BLaER1 treated with 17β-estradiol and CSF1 and Interleukin-3, amounts not matched to agents 10 nM and 100 nM (cell line): ENCODE results near the gene MCL1.
"Not testable (repeated sequence)": the region's sequence is repeated elsewhere in the genome, so short reads cannot be mapped to it uniquely, and the experiment has no call there.

Experiments
- H3K27ac ChIP-seq, 11 experiments: shearing (Covaris generic); formaldehyde crosslinking; 2 replicates each; pipeline ENCODE4 v1.8.1; 2022
- H3K27me3 ChIP-seq, 11 experiments: shearing (Covaris generic); formaldehyde crosslinking; 2 replicates each; pipeline ENCODE4 v1.8.1; 2022
- H3K36me3 ChIP-seq, 11 experiments: shearing (Covaris generic); formaldehyde crosslinking; 2 replicates each; pipeline ENCODE4 v1.8.1; 2022
- H3K4me1 ChIP-seq, 10 experiments: shearing (Covaris generic); formaldehyde crosslinking; 2 replicates each; pipeline ENCODE4 v1.8.1; 2022
- H3K4me2 ChIP-seq, 11 experiments: shearing (Covaris generic); formaldehyde crosslinking; 2 replicates each; pipeline ENCODE4 v1.8.1; 2022
- H3K4me3 ChIP-seq, 10 experiments: shearing (Covaris generic); formaldehyde crosslinking; 2 replicates each; pipeline ENCODE4 v1.8.1; 2022
- H3K9ac ChIP-seq, 11 experiments: shearing (Covaris generic); formaldehyde crosslinking; 2 replicates each; pipeline ENCODE4 v1.8.1; 2022
- H3K9me3 ChIP-seq, 11 experiments: shearing (Covaris generic); formaldehyde crosslinking; replicated peaks in 1 of 11; 2 replicates each; pipeline ENCODE4 v1.8.1; 2022
- H4K20me1 ChIP-seq, 11 experiments: shearing (Covaris generic); formaldehyde crosslinking; 2 replicates each; pipeline ENCODE4 v1.8.1; 2022
- Cebpa-rat ChIP-seq, 11 experiments: shearing (Covaris generic); IDR thresholded peaks; 2 replicates each; pipeline ENCODE4 v1.8.1; 2022

MCL1 gene

DNA sequence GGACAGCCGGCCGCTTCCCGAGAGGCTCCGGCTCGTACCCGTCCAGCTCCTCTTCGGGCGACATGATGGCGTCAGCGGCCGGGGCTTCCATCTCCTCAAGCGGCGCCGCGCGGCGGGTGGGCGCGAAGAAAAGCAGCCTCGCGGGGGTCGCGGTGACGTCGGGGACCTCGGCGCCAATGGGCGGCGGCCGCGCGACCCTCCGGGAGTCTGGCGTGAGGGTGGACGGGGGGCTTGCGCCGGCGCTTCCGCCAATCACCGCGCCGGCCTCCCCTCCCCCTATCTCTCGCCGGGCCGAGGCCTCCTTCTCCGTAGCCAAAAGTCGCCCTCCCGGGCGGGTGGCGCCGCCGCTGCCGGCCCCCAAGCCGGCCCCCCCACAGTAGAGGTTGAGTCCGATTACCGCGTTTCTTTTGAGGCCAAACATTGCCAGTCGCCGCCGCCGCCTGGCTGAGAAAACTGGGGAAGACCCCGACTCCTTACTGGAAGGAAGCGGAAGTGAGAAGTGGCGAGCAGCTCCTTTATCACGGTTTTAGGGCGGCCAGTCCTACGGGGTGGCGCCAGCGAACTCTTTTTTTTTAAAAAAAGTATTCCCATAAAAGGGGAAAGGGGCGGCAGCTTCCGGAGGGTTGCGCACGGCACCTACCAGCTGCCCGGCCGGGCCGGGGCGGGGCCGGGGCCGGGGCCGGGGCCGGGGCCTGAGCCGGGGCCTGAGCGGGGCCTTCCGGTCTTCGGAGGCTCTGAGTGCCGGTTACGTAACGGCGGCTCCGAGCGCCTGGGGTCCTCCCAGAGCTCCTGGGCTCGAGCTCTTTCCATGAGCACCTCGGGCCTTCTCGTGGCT is at the start of gene MCL1:
Gene MCL1 (minus strand): TSS at position 501 of the 835 bp plus-strand sequence. CDS start 80 bp downstream, at position 421.
- H3K36me3 ChIP-seq, result peaks cover 43 to 48% (median 46%) of the 10 kb centered on the region in 11 experiments
- H3K4me1 ChIP-seq, result peaks cover 40 to 50% (median 46%) of the 10 kb centered on the region in 10 experiments

DNA sequence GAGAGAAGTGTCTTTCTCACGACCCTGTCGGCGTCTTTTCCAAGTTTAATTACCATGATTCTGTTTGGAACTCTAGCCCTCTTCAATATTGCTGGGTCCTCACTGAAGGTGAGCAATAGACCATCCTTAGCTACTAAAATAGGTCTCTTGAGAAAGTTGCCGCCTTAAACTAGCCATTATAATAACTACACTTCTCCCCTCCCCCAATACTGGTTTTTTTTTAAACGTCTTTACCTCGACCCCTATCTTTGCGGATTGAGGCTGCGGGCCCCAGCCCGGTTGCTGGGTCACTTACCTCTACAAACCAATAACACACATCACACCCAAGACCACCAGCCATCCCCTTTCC is 49.3 kb upstream of the MCL1 start:
- H3K27me3 ChIP-seq, result no peaks in the 10 kb centered on the region
- H3K9ac ChIP-seq, result peak overlapping the region; percentile 82 to 93 (median 87)
- peaks cover 0 to 19% (median 5%) of the 10 kb centered on the region in 11 experiments; a peak in 7 of 22 replicates for H4K20me1 ChIP-seq
- peaks cover 38 to 44% (median 41%) of the 10 kb centered on the region in 11 experiments for H3K36me3 ChIP-seq
- H3K27ac ChIP-seq, result peak overlapping the region; percentile 84 to 94 (median 89)
- TF ChIP-seq Cebpa-rat (IDR thresholded peaks at IDR 0.05), result no peak
- H3K4me1 ChIP-seq, result peaks cover 19 to 49% (median 23%) of the 10 kb centered on the region in 10 experiments
- H3K9me3 ChIP-seq, result no peaks in the 10 kb centered on the region
- peak overlapping the region; percentile 69 to 89 (median 73) for H3K4me3 ChIP-seq
- H3K4me2 ChIP-seq, result peak overlapping the region; percentile 71 to 94 (median 89)

More for the DNA sequence above, at the start of gene MCL1:
- Histone ChIP-seq H3K9me3 (no peaks in the 10 kb centered on the region; a peak in 3 of 22 replicates), H3K27ac (peak within 1 kb of the TSS; percentile 97 to 100 (median 99)), H3K9ac (peak within 1 kb of the TSS; percentile 96 to 100 (median 99)), H3K4me2 (peak within 1 kb of the TSS; percentile 77 to 99 (median 93)), H4K20me1 (peaks cover 49 to 51% (median 50%) of the 10 kb centered on the region in 11 experiments), H3K4me3 (peak within 1 kb of the TSS; percentile 65 to 100 (median 98)), H3K27me3 (no peaks in the 10 kb centered on the region)
- peak in 1 of 11 experiments; percentile 29; a peak in 2 of 22 replicates for TF ChIP-seq Cebpa-rat (IDR thresholded peaks at IDR 0.05)

GRCh38 chr1:150627826-150628410 is 48.5 kb upstream of the MCL1 start:
- Histone ChIP-seq H3K9me3 (no peaks in the 10 kb centered on the region), H4K20me1 (peaks cover 0 to 21% (median 5%) of the 10 kb centered on the region in 11 experiments; a peak in 7 of 22 replicates), H3K4me3 (peak overlapping the region; percentile 69 to 89 (median 73)), H3K36me3 (peaks cover 45 to 52% (median 49%) of the 10 kb centered on the region in 11 experiments), H3K27me3 (no peaks in the 10 kb centered on the region), H3K4me2 (peak overlapping the region; percentile 71 to 94 (median 89)), H3K9ac (peak overlapping the region; percentile 82 to 93 (median 87); a peak in 21 of 22 replicates), H3K4me1 (peaks cover 19 to 54% (median 23%) of the 10 kb centered on the region in 10 experiments), H3K27ac (peak overlapping the region in 8 of 11 experiments; percentile 84 to 91 (median 88); a peak in 13 of 22 replicates)
- no peak for TF ChIP-seq Cebpa-rat (IDR thresholded peaks at IDR 0.05)

- H3K36me3 ChIP-seq, result peaks cover 49 to 68% (median 63%) of the 10 kb centered on the region in 11 experiments
- peak overlapping the region in 1 of 11 experiments; percentile 25; a peak in 2 of 22 replicates for H3K9ac ChIP-seq
- H3K4me1 ChIP-seq, result peaks cover 19 to 72% (median 34%) of the 10 kb centered on the region in 10 experiments
- H3K27ac ChIP-seq, result no peak overlapping the region
- peaks cover 0 to 21% (median 5%) of the 10 kb centered on the region in 11 experiments; a peak in 7 of 22 replicates for H4K20me1 ChIP-seq
- no peaks in the 10 kb centered on the region for H3K9me3 ChIP-seq
- H3K4me2 ChIP-seq, result no peak overlapping the region
- H3K4me3 ChIP-seq, result no peak overlapping the region
- no peak for TF ChIP-seq Cebpa-rat (IDR thresholded peaks at IDR 0.05)
- H3K27me3 ChIP-seq, result no peaks in the 10 kb centered on the region
Measured at GRCh38 chr1:150626150-150626549, 46.7 kb upstream of the MCL1 start.

DNA sequence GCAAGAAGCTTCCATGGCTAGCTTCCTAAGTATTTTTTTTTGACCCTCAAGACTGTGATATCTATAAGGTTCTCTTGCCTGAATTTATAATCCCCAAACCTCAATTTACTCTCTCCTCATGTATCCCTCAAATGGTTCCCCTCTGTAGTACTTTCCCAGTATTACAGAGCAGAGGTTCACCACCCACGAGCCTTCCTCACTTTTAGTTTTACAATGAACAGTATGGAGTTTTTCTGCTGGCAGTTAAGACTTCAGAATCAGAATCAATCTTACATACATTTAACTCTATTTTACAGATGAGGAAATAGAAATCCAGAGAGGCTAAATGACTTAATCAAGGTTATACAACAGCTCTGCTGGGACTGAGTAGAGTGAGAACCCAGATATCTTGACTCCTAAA is 45.1 kb upstream of the MCL1 start:
- H3K4me2 ChIP-seq, result 0 out of 22 replicates have a peak overlapping the region, but pooled peaks of 1 of the 11 experiments have one; percentile 11
- H3K27me3 ChIP-seq, H3K4me3 ChIP-seq, H3K9me3 ChIP-seq, H3K27ac ChIP-seq: not testable (repeated sequence)
- H3K4me1 ChIP-seq, result peaks cover 10 to 78% (median 41%) of the 10 kb centered on the region in 10 experiments
- H3K9ac ChIP-seq, result peak overlapping the region in 1 of 11 experiments; percentile 30; a peak in 1 of 22 replicates
- H3K36me3 ChIP-seq, result peaks cover 53 to 84% (median 79%) of the 10 kb centered on the region in 11 experiments
- peaks cover 0 to 21% (median 5%) of the 10 kb centered on the region in 11 experiments; a peak in 7 of 22 replicates for H4K20me1 ChIP-seq

DNA sequence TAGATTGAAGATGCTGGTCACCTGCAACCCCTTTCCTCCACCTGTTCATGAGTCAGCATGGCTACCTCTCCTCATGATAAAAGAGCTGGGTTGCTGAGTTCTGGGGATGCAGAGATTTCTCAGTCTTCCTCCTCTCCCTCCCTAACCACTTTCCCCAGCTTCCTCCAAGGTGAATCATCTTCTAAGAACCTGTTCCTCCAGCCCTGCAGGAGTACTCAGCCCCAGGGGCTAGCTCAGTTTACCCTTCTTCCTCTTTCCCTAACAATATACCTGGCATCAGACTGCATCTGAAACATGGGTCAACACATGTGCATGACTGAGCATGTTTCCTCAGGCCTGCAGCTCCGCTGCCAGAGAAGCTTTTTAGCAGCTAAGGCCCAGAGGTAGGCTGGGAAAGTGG is 44.7 kb upstream of the MCL1 start:
- H3K9me3 ChIP-seq, H3K27me3 ChIP-seq, H3K4me3 ChIP-seq, H3K27ac ChIP-seq, H3K9ac ChIP-seq: not testable (repeated sequence)
- Histone ChIP-seq H3K4me2 (0 out of 22 replicates have a peak overlapping the region, but pooled peaks of 1 of the 11 experiments have one; percentile 28), H3K4me1 (peaks cover 10 to 83% (median 44%) of the 10 kb centered on the region in 10 experiments), H4K20me1 (peaks cover 0 to 21% (median 5%) of the 10 kb centered on the region in 11 experiments; a peak in 7 of 22 replicates), H3K36me3 (peaks cover 53 to 88% (median 83%) of the 10 kb centered on the region in 11 experiments)

DNA sequence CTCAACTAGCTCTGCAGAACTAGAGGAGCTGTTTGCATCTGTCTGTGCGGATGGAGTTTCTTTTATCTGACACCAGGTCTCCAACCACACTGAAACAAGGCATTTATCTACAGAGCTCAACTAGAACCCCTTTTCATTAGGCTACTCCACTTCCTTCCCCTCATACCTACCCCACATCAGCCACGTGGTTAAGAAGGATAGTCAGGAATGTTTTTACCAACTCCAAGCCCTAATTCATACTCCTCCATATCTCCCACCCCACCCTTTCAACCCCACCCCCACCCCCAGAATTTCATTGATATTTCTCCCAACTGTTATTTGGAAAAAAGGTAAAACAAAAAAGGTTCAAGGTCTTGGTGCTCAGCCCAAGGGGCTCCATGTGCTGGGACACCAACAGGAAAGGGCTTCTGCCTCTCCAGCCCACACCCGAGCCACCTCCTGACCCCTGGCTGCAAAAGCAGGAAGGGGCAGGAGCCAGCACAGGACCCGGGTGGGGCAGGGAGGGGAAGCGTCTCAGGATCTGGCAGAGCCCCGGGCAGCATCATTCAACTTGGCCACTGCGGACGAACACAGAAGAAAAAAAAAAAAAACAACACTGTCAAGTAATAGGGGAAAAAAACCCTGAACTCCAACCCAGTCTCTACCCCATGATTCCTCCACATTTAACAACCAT is 43.0 kb upstream of the MCL1 start:
- H3K4me2 ChIP-seq, result peak overlapping the region in 4 of 11 experiments; percentile 49 to 70 (median 58); a peak in 9 of 22 replicates

More for the DNA sequence above, 43.0 kb upstream of the MCL1 start:
- H4K20me1 ChIP-seq, result peaks cover 0 to 9% (median 0%) of the 10 kb centered on the region in 11 experiments; a peak in 6 of 22 replicates
- no peaks in the 10 kb centered on the region for H3K9me3 ChIP-seq
- no peaks in the 10 kb centered on the region for H3K27me3 ChIP-seq
- TF ChIP-seq Cebpa-rat (IDR thresholded peaks at IDR 0.05), result no peak
- peak overlapping the region in 7 of 11 experiments; percentile 22 to 48 (median 37); a peak in 7 of 22 replicates for H3K9ac ChIP-seq
- H3K4me3 ChIP-seq, result no peak overlapping the region
- peaks cover 53 to 99% (median 96%) of the 10 kb centered on the region in 11 experiments for H3K36me3 ChIP-seq
- peaks cover 0 to 83% (median 35%) of the 10 kb centered on the region in 10 experiments; a peak in 15 of 20 replicates for H3K4me1 ChIP-seq
- peak overlapping the region in 9 of 11 experiments; percentile 5 to 58 (median 31); a peak in 11 of 22 replicates for H3K27ac ChIP-seq
